Measurements from ENCODE around the gene TAOK3. TPM values are rescaled to one million over a fixed set of nuclear protein-coding genes. Genes with fewer than 3 reads are reported as not detected.

TAOK3 gene
- total and polyA plus RNA-seq, 2 donors (not counting 3 experiments of a cell fraction or from before 2014, with no cell fraction given) = 11.3 to 23.1 TPM

DNA sequence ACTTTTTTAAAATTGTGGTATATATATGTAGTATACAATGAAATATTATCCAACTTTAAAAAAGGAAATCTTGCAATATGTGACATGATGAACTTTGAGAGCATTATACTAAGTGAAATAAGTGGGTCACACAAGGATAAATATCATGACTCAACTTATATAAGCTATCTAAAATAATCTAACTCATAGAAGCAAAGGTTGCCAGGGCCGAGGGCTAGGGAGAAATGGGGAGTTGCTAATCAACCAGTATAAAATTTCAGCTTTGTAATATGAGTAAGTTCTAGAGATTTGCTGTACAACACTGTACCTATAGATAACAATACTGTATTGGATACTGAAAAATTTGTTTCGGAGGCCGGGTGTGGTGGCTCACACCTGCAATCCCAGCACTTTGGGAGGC lies 38.5 kb downstream of the TAOK3 start:
- Histone ChIP-seq H3K36me3 (ENCODE audit: control insufficient read depth in 2 of 2, extremely low read depth in 1 of 2, insufficient read depth in 2 of 2, low read length in 2 of 2) (no peaks in the 10 kb centered on the region), H2AFZ (ENCODE audit: low read depth, low read length) (no peak overlapping the region), H3K4me2 (ENCODE audit: insufficient read depth, low read length) (no peak overlapping the region), H3K79me2 (ENCODE audit: control insufficient read depth, insufficient read depth, low read length) (peaks cover 27% of the 10 kb centered on the region), H3K27me3 (ENCODE audit: control insufficient read depth in 2 of 2, insufficient read depth in 2 of 2, low read length in 2 of 2) (no peaks in the 10 kb centered on the region), H3K9me1 (replicated peaks; ENCODE audit: control insufficient read depth, extremely low read depth, insufficient read depth, low read length) (no peaks in the 10 kb centered on the region), H4K20me1 (replicated peaks; ENCODE audit: control insufficient read depth, extremely low read depth, insufficient read depth, low read length) (no peaks in the 10 kb centered on the region), H3K9me3 (replicated peaks; ENCODE audit: control insufficient read depth, insufficient read depth, low read length) (no peaks in the 10 kb centered on the region), H3K4me3 (replicated peaks in 1 of 3; ENCODE audit: insufficient read depth in 1 of 3, low read depth in 1 of 3, low read length in 3 of 3) (no peak overlapping the region), H3K9ac (replicated peaks; ENCODE audit: extremely low read depth, insufficient read depth, low read length) (no peak overlapping the region), H3K27ac (ENCODE audit: insufficient read depth, low read depth, low read length) (no peak overlapping the region), H3K4me1 (ENCODE audit: control insufficient read depth, extremely low read depth, insufficient read depth, low read length) (peaks cover 18% of the 10 kb centered on the region)
- ChIA-PET POLR2A (no interaction called here), CTCF (interaction anchor here (1.6 kb wide), 1 partner anchor 22 kb away, joined by 5 read pairs; no protein-coding TSS in a partner anchor)
- DNase-seq (ENCODE audit: low read depth, low spot score) (no peak), FAIRE-seq (no peak)
- dilution Hi-C loops (cut with MboI; ENCODE audit: extremely low pct_ligation_motif_present, low sequenced_read_pairs) = no loop called here
- intact Hi-C loops (cut with micrococcal nuclease) = no loop called here
- no TSS peak for BruUV-seq (replicated peaks)
- TF ChIP-seq JUN (IDR thresholded peaks at IDR 0.05; ENCODE audit: borderline replicate concordance, insufficient read depth, insufficient read length, low read depth) = no peak

DNA sequence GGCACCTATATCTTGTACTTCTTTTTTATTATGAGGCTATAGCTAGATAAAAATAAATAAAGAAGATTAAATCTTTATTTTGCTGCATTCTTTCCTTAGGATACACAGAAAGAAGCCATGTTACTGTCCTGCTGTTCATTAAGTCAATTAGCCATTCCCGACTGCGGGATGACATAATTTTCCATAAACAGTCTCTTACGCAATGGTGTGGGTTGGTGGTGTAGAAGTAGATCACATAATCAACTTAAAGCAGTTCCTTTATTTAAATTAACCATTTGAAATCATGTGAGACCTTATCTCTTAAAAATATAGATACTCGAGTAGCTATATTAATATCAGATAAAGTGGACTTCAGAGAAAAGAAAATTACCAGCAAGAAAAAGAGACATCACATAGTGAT lies 40.2 kb downstream of the TAOK3 start:
- H3K9me1 ChIP-seq (replicated peaks; ENCODE audit: control insufficient read depth, extremely low read depth, insufficient read depth, low read length) = no peaks in the 10 kb centered on the region

More for the DNA sequence above, 40.2 kb downstream of the TAOK3 start:
- ChIA-PET POLR2A (interaction anchor here (0.6 kb wide), 1 partner anchor 85 kb away, joined by 5 read pairs; no protein-coding TSS in a partner anchor), CTCF (interaction anchor here (0.6 to 1.7 kb wide), 2 partner anchors 13 to 26 kb away, joined by 3 to 7 read pairs; no protein-coding TSS in a partner anchor)
- Histone ChIP-seq H3K9ac (replicated peaks; ENCODE audit: extremely low read depth, insufficient read depth, low read length) (no peak overlapping the region), H3K9me3 (replicated peaks; ENCODE audit: control insufficient read depth, insufficient read depth, low read length) (no peaks in the 10 kb centered on the region), H4K20me1 (replicated peaks; ENCODE audit: control insufficient read depth, extremely low read depth, insufficient read depth, low read length) (no peaks in the 10 kb centered on the region), H3K79me2 (ENCODE audit: control insufficient read depth, insufficient read depth, low read length) (peaks cover 33% of the 10 kb centered on the region), H2AFZ (ENCODE audit: low read depth, low read length) (no peak overlapping the region), H3K27ac (ENCODE audit: insufficient read depth, low read depth, low read length) (no peak overlapping the region), H3K4me3 (replicated peaks in 1 of 3; ENCODE audit: insufficient read depth in 1 of 3, low read depth in 1 of 3, low read length in 3 of 3) (no peak overlapping the region), H3K4me2 (ENCODE audit: insufficient read depth, low read length) (no peak overlapping the region), H3K27me3 (ENCODE audit: control insufficient read depth in 2 of 2, insufficient read depth in 2 of 2, low read length in 2 of 2) (no peaks in the 10 kb centered on the region), H3K36me3 (ENCODE audit: control insufficient read depth in 2 of 2, extremely low read depth in 1 of 2, insufficient read depth in 2 of 2, low read length in 2 of 2) (no peaks in the 10 kb centered on the region), H3K4me1 (ENCODE audit: control insufficient read depth, extremely low read depth, insufficient read depth, low read length) (peaks cover 18% of the 10 kb centered on the region)
- no TSS peak for BruUV-seq (replicated peaks)
- FAIRE-seq (no peak), DNase-seq (ENCODE audit: low read depth, low spot score) (no peak)
- intact Hi-C loops (cut with micrococcal nuclease) (loop anchor here (1.0 kb wide), 1 partner anchor 8 kb away; no protein-coding TSS in a partner anchor), dilution Hi-C loops (cut with MboI; ENCODE audit: extremely low pct_ligation_motif_present, low sequenced_read_pairs) (no loop called here)
- TF ChIP-seq EZH2 (IDR thresholded peaks at IDR 0.05; ENCODE audit: borderline replicate concordance, low read depth, low read length, severe bottlenecking) (no peak), MYC (IDR thresholded peaks at IDR 0.05; ENCODE audit: low read depth, low read length) (no peak)
- TF ChIP-seq, protein P1, sequence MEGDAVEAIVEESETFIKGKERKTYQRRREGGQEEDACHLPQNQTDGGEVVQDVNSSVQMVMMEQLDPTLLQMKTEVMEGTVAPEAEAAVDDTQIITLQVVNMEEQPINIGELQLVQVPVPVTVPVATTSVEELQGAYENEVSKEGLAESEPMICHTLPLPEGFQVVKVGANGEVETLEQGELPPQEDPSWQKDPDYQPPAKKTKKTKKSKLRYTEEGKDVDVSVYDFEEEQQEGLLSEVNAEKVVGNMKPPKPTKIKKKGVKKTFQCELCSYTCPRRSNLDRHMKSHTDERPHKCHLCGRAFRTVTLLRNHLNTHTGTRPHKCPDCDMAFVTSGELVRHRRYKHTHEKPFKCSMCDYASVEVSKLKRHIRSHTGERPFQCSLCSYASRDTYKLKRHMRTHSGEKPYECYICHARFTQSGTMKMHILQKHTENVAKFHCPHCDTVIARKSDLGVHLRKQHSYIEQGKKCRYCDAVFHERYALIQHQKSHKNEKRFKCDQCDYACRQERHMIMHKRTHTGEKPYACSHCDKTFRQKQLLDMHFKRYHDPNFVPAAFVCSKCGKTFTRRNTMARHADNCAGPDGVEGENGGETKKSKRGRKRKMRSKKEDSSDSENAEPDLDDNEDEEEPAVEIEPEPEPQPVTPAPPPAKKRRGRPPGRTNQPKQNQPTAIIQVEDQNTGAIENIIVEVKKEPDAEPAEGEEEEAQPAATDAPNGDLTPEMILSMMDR (IDR thresholded peaks at IDR 0.05; ENCODE audit: extremely low read depth in 1 of 2, insufficient read depth in 1 of 2, low read depth in 1 of 2, low read length in 2 of 2) = no peak

Measured in endothelial cell of umbilical vein (primary cell).